NK-92 (cell line): ENCODE measurements around the gene FAM229A.

ENCODE experiments used
- DNase-seq: peaks from one replicate; lab custom pipeline; 2025; ENCODE audit not compliant: unreplicated experiment; lab: John Stamatoyannopoulos, UW

FAM229A gene

GRCh38 chr1:32350785-32351398, 11.4 kb downstream of the FAM229A start:
- DNase-seq = no peak

DNA sequence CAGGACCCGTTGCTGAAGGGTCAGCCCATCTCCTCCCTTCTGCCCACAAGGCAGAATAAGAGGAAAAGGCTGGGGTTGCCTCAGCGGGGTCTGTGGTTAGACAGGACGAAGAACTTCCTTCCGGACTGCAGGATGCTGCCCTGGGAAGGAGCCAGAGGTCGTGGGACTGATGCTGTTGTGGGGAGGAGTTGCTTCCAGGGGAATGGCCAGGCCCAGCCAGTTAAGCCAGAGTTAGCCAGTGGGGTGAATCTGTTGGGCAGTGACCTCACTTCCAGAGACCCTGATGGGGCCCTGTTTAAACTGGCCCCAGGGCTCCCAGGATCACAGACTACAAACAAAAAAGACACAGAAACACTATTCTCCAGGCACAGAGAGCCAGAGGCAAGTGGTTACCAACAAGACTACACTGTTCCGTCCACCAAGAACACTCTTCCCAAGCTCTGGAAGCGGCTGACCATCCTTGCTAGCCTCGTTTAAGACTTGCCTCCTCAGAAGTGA, 13.0 kb downstream of the FAM229A start:
- no peak for DNase-seq

DNA sequence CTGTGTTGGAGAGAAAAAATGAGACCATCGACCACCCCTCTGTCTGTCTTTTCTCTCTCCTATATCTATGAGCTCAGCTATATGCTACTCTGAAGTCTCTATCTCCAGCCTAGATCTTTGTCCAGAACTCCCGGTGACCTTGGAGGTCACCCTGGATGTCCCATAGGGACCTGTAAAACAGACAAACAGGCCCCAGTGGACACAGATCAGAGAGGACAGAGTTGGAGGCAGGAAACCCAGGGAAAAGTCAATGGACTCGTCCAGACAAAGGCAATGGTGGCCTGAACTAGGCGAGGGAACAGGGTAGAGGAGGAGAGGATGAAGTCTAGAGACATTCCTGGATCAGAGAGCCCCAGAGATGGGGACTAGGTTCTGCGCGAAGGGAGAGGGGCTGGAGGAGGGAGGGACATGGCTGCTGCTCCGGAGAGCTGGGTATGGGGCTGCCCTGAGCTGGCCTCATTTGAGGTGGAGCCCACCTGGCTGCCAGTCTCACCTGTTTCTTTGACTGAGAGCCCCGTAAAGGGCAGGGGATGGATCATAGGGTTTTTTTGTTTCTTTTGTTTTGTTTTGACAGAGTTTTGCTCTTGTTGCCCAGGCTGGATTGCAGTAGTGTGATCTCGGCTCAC, 15.6 kb downstream of the FAM229A start:
- no peak for DNase-seq

- no peak for DNase-seq
These were observed 16.9 kb downstream of the FAM229A start for GRCh38 chr1:32345289-32345827.

DNA sequence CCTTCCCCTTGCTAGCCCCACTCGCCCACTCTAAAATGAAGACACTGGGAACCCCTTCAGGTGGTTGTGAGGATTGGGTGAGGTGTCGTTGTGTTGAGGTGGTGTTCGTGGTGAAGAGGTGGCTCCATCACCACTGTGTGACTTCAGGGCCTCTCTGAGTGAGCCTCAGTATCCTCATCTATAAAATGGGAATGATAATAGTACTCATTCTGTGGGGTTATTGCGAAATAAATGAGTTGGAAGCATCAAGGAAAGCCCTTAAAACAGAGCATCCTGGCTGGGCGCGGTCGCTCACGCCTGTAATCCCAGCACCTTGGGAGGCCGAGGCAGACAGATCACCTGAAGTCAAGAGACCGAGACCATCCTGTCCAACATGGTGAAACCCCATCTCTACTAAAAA, 19.6 kb downstream of the FAM229A start:
- DNase-seq = no peak

GRCh38 chr1:32341971-32342370, 20.3 kb downstream of the FAM229A start:
- no peak for DNase-seq

DNA sequence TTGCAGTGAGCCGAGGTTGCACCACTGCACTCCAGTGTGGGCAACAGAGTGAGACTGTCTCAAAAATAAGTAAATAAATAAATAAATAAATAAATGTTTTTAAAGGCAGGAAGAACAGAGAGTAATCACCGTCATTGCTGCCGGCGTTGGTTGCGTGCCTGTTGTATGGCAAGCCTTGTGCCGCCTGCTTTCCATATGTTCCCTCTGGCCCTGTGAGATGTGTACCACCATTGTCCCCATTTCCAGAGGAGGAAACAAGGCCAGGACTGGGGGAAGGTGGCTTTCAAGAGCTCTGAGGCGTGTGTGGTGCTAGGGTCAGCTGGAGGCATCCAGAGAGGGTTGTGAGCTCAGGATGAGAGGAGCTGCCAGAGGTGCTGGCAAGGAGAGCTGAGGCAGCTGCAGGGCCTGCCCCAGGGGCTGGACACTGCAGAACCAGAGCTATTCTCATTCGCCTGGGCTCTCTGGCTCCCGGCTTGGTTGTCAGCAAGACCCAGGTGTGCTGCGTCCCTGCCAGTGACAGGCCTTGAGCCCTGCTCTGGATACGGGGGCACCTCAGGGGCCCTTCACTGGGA, 21.0 kb downstream of the FAM229A start:
- no peak for DNase-seq

DNA sequence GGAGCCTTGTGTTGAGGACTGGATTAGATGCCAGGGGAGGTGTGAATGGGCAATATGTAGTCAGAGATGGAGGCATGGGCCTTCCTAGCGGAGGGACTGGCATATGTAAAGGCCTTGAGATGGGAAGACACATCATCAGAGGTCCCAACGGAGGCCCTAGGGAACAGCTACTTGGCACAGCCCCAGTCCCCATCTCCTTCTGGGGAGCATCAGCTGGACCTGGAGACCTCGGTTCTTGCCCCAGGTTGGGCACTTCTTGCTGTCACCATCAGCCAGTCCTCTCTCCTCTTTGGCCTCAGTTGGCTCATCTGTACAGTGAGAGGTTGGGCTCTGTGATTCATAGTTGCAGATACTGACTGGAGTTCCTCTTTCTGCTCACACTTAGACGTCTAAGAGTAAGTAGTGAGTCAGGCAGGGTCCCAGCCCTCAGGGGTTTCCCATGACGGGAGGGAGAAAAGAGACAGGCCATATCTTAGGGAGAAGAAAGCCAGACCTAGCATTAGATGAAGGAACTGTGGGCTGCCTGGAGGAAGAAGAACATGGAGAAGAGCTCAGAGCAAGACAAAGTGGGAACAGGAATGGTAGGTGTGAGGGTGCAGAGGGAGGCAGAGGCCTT, 22.8 kb downstream of the FAM229A start:
- no peak for DNase-seq

DNA sequence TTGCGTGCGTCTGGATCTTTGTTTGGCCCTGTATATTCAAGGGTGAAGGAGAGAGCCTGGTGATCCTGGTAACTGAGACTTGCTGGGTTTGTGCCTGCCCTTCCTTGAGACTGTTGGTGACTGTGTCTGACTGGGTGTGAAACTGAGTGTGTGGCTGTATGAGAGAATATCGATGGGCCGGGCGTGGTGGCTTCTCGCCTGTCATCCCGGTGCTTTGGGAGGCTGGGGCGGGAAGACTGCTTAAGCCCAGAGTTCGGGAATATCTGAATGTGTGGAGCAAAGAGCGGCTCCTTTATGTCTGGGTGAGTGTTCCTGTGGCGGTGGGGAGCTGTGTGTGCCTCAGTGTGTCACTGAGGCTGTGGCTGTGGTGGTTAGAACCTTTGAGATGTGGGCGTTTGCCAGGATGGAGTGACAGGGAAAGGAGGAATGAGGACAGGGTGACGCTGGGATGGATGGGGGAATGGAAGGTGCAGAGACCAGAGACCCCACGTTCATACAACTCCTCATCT, 23.6 kb downstream of the FAM229A start:
- DNase-seq = no peak

- DNase-seq = no peak
These were observed 24.2 kb downstream of the FAM229A start for GRCh38 chr1:32337855-32338636.

GRCh38 chr1:32336963-32337675, 25.2 kb downstream of the FAM229A start:
- DNase-seq = no peak

DNA sequence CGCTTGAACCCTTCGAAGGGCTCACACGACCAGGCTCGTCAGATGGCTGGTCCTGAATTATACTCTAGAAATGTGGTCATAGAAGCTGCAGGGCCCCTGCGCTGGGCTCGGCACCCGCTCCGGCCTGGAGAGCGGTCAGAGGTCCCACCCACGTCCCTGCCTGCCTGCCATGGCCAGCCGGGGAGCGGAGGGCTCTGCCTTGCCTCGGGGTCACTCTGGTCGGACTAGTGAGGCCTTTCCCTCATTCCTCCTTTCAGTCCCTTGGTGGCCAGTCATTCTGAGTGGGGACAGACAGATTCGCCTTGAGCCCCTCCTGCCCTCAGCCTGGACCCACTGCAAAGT, 25.7 kb downstream of the FAM229A start:
- no peak for DNase-seq

DNA sequence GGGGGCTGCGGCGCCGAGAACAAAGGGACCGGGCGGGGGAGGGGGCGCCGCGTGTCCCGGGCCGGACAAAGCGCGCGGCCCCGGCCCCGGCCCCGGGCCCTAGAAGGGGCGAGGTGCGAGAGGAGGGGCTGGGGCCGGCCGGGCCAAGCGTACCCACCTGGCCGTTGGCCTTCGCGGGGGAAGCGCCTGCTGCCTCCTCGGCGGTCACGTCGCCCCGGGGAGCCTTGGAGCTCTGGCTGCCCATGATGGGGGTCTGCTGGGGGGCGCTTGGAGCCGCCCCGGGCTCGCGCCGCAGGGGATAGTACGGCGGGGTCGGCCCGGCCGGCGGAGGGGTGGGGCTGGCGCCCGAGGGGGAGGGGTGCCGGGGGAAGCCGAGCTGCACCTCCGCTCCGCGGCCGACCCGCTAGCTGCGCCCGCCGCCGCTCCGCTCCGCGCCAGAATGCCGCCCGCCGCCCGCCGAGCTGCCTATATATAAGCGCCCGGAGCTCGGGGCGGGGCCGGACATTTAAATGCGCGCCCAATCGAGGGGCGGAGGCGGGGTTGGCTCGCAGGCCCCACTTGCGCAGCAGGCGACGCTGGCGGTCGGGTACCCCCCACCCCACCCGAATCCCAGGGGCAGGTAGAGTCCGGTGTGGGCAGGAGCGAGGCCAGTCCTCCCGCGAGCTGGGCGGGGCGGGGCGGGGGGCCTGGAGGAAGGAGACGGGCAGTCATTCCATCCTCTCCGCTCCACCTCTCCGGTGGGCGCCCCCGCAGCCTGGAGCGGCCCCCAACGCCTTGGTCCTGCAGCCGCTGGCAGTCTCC, 26.3 kb downstream of the FAM229A start, which contains the start of gene MARCKSL1:
Gene MARCKSL1, minus strand, starts transcription at position 444 of the 801 bp plus-strand sequence. Its CDS starts 200 bp downstream, at position 244.
- peak; percentile 13 for DNase-seq

- no peak for DNase-seq
These were observed 26.8 kb downstream of the FAM229A start for GRCh38 chr1:32335535-32335789.

GRCh38 chr1:32334864-32335534, 27.3 kb downstream of the FAM229A start:
- DNase-seq = no peak

- DNase-seq = no peak
These were observed 27.9 kb downstream of the FAM229A start for GRCh38 chr1:32334274-32334861.

GRCh38 chr1:32333251-32333963, 28.9 kb downstream of the FAM229A start:
- DNase-seq = no peak
